HG03025 (cell line): ENCODE data around the gene FHOD3.
"Not testable (repeated sequence)": the region's sequence is repeated elsewhere in the genome, so short reads cannot be mapped to it uniquely, and the experiment has no call there.

ENCODE experiments used
- ATAC-seq: cut with Tn5 transposase; IDR thresholded peaks from one replicate; pipeline ENCODE4 v1.9.1; 2021; ENCODE audit warnings: mild to moderate bottlenecking, moderate library complexity; ENCODE audit not compliant: unreplicated experiment, low FRiP score

FHOD3 gene

GRCh38 chr18:36758623-36759022 lies 461.1 kb downstream of the FHOD3 start:
- no peak for ATAC-seq

- no peak for ATAC-seq
Observed at GRCh38 chr18:36759167-36759776, 461.8 kb downstream of the FHOD3 start.

GRCh38 chr18:36760598-36760997 lies 463.1 kb downstream of the FHOD3 start:
- ATAC-seq: no peak

GRCh38 chr18:36761186-36761698 lies 463.7 kb downstream of the FHOD3 start:
- no peak for ATAC-seq

GRCh38 chr18:36762074-36762473 lies 464.6 kb downstream of the FHOD3 start:
- ATAC-seq: no peak

- not testable (repeated sequence) for ATAC-seq
Observed at GRCh38 chr18:36762965-36763364, 465.5 kb downstream of the FHOD3 start.

- ATAC-seq: no peak
Observed at GRCh38 chr18:36766836-36767235, 469.3 kb downstream of the FHOD3 start.

GRCh38 chr18:36769172-36769571 lies 471.7 kb downstream of the FHOD3 start:
- no peak for ATAC-seq

GRCh38 chr18:36769611-36770314 lies 472.2 kb downstream of the FHOD3 start:
- no peak for ATAC-seq

- no peak for ATAC-seq
Observed at GRCh38 chr18:36770315-36770946, 472.9 kb downstream of the FHOD3 start.

GRCh38 chr18:36771245-36771644 lies 473.7 kb downstream of the FHOD3 start:
- no peak for ATAC-seq

- ATAC-seq: no peak
Observed at GRCh38 chr18:36772241-36772723, 474.8 kb downstream of the FHOD3 start.

GRCh38 chr18:36775396-36775795 lies 477.9 kb downstream of the FHOD3 start:
- ATAC-seq: no peak

- ATAC-seq: no peak
Observed at GRCh38 chr18:36776650-36777049, 479.1 kb downstream of the FHOD3 start.

GRCh38 chr18:36777566-36777965 lies 480.1 kb downstream of the FHOD3 start:
- no peak for ATAC-seq

- ATAC-seq: no peak
Observed at GRCh38 chr18:36780748-36781147, 483.2 kb downstream of the FHOD3 start.

GRCh38 chr18:36782710-36783109 lies 485.2 kb downstream of the FHOD3 start:
- no peak for ATAC-seq

- no peak for ATAC-seq
Observed at GRCh38 chr18:36783792-36784191, 486.3 kb downstream of the FHOD3 start.

GRCh38 chr18:36786686-36787085 lies 489.2 kb downstream of the FHOD3 start:
- no peak for ATAC-seq

GRCh38 chr18:36792634-36793283 lies 495.2 kb downstream of the FHOD3 start:
- no peak for ATAC-seq
